ENCODE data around the gene MACROD2.
"Not testable (repeated sequence)": the region's sequence is repeated elsewhere in the genome, so short reads cannot be mapped to it uniquely, and the experiment has no call there.

The MACROD2 gene

GRCh38 chr20:14414560-14414959 is 419.2 kb downstream of the MACROD2 start:
- no peak for DNase-seq

- DNase-seq: no peak
Measured at GRCh38 chr20:14415467-14415866, 420.2 kb downstream of the MACROD2 start.

DNA sequence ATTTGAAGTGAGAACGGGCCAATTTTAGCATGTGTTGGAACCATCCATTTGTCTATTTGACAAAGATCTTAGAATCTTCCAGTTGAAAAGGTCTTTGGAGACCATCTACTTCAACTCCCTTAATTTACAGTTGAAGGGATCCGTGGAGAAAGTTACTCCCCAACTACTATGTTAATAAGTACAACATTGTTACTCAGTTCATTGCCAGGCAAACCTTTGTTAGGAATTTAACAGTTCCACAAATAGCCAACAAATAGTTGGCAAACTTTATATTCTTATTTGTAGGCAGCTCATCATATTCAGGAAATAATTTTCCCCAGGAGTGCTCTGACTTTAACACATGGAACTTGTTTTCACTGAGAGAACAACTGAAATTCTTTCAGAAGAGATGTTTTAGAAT is 423.1 kb downstream of the MACROD2 start:
- DNase-seq: no peak

DNA sequence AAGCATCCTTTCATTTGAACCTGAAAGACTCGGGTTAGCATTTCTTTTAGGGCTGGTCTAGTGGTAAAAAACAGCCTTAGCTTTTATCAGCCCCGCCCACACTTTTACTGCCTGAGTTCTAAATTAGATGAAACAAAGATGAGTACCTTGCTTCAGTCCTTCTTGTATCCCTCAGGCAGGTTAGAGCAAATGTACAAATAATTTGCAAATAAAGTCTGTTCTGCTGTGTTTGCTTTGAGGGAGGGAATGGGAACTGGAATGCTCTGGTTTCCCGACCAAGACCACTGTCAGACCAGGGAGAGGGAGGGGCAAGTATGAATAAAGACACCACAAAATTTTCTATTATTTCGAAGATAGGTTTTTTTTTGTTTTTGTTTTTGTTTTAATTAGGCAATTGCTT is 427.6 kb downstream of the MACROD2 start:
- no peak for DNase-seq

- DNase-seq: no peak
Measured at GRCh38 chr20:14431568-14431967, 436.3 kb downstream of the MACROD2 start.

GRCh38 chr20:14432085-14432484 is 436.8 kb downstream of the MACROD2 start:
- DNase-seq: no peak

DNA sequence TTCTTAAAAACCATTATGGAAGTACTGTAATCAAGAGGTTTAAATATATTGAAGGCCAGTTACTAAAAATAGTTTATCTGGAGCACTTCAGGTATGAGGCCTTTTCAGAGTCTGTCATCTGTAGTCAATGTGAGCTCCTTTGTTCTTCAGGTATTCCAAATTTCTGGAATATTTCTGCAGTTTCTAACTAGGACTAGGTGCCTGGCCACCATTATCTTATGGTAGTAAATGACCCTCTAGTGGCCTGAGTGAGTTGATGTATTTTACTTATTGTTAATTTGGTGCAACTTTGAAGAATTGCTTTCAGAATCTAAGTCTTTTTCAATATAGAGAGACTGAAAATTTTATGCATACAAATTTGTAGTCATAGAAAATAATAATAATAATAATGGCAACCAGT is 437.3 kb downstream of the MACROD2 start:
- no peak for DNase-seq

- no peak for DNase-seq
Measured at GRCh38 chr20:14434384-14435136, 439.2 kb downstream of the MACROD2 start.

DNA sequence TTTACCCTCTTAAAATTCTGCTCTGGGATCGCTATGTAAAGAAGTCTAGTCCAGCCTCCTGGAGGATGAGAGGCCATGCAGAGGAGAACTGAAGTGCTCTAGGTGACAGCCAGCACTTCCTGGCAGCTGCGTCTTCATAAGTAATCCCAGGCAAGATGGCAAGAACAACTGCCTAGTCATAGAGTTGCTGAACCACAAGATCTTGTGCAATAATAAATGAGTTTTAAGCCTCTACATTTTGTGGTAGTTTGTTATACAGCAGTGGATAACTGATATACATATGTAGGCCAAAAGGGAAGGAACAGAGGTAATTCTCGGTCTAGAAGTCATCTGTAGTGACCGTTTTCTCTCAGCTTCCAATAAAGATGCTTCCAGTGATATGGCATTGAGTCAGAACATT is 445.9 kb downstream of the MACROD2 start:
- DNase-seq: no peak

DNA sequence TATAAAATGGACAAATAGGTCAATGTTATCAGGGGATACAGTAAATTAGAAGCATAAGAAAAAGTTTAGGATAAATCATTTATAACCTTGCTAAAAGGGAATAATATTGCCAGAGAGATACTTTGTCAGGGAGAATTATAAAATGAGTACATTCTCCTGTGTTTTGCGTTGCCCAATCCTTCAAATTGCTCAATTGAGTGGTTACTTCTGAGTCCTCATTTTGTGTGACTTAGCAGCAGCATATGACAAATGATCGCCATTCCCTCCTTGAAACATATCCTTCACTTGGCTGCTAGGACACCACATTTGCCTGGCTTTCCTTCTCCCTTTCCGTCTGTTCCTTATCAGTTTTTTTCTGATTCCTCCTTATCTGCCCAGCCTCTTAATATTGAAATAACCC is 448.8 kb downstream of the MACROD2 start:
- no peak for DNase-seq

GRCh38 chr20:14445310-14445709 is 450.0 kb downstream of the MACROD2 start:
- DNase-seq: no peak

GRCh38 chr20:14445902-14446301 is 450.6 kb downstream of the MACROD2 start:
- DNase-seq: no peak

DNA sequence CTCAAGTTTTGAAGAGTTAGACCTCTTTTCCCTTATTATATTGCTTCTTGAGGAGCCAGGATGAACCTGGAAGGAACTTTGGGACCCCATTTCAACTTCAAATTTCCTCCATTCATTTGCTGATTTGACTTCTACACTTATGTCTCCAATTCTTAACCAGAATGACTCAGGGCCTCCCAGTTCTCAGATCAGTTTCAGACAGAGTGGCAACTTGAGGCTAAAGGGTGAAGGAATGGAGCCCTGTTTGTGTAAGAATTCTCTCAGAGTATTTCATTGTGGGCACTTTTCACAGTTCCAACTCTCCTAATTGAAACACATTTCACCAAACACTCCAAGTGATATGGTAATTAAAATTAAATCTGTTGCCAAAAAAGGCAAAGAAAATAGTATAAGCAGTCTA is 451.1 kb downstream of the MACROD2 start:
- DNase-seq: no peak

GRCh38 chr20:14449323-14449722 is 454.0 kb downstream of the MACROD2 start:
- no peak for DNase-seq

- no peak for DNase-seq
Measured at GRCh38 chr20:14450256-14450655, 454.9 kb downstream of the MACROD2 start.

GRCh38 chr20:14451458-14451857 is 456.1 kb downstream of the MACROD2 start:
- no peak for DNase-seq

GRCh38 chr20:14453259-14453658 is 457.9 kb downstream of the MACROD2 start:
- DNase-seq: no peak

DNA sequence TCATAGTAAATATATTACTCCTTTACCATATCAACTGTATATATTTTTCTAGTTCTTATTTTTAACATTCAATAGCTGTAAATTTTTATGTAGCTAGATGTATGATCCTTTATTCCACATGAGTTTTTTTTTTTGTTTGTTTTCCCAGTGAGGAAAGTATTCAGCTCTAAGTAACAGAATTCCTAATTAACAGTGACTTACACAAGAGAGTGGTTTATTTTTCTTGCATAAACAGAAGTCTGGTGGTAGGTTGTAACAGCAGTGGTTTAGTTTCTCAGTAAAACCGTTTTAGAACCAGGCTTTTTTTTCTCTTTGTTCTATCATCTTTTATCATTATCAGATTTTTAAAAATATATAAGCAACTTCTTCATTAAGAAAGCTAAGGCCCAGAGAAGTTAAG is 459.0 kb downstream of the MACROD2 start:
- no peak for DNase-seq

DNA sequence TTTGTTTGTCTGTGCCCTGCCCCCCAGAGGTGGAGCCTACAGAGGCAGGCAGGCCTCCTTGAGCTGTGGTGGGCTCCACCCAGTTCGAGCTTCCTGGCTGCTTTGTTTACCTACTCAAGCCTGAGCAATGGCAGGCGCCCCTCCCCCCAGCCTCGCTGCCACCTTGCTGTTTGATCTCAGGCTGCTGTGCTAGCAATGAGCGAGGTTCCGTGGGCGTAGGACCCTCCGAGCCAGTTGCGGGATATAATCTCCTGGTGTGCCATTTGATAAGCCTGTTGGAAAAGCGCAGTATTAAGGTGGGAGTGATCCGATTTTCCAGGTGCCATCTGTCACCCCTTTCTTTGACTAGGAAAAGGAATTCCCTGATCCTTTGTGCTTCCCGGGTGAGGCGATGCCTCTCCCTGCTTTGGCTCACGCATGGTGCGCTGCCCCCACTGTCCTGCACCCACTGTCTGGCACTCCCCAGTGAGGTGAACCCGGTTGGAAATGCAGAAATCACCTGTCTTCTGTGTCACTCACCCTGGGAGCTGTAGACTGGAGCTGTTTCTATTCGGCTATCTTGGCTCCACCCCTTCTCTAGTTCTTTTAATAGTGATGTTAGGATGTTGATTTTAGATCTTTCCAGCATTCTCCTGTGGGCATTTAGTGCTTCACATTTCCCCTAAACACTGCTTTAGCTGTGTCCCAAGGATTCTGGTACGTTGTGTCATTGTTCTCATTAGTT is 471.9 kb downstream of the MACROD2 start:
- DNase-seq: not testable (repeated sequence)

- DNase-seq: no peak
Measured at GRCh38 chr20:14470231-14470899, 475.0 kb downstream of the MACROD2 start.

DNA sequence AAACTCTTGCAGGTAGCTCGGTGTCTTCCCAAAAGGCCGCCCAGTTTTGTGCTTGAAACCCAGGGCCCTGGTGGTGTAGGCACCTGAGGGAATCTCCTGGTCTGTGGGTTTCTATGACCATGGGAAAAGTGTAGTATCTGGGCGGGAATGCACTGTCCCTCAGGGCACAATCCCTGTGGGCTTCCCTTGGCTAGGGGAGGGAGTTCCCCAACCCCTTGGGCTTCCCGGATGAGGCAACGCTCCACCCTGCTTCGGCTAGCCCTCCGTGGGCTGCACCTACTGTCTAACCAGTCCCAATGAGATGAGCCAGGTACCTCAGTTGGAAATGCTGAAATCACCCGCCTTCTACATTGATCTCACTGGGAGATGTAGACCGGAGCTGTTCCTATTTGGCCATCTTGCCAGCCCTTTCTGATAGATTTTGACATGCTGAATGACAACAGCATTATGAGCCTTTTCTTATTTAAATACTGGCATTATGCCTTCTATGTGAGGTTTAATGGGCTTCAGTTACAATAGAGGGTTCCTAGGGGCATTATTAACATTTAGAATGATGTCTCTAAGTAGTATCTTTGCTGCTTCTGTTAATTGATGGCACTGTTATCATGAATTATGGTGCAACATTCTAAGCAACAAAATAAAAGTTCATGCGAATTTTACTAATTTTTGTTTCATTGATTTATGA is 475.8 kb downstream of the MACROD2 start:
- DNase-seq: no peak

DNA sequence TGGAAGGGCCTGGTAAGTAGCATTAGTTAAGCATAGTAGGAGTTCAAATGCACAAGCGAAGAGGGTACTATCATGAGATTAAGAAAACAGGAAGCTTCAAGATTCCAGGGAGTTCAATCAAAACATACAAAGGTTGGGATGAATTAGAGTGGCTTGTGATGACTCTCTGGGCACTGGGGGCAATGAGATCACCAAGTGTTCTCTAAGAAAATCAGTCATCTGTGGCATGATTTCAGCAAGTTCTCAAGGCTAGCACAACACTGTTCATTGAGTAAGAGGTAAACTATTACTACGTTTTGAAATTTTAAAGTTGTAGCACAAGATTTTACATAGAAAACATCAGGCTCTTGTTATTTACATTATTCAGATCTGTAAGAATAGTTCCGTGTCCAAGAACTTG is 481.8 kb downstream of the MACROD2 start:
- no peak for DNase-seq

GRCh38 chr20:14478126-14478525 is 482.8 kb downstream of the MACROD2 start:
- DNase-seq: no peak
